ENCODE results near the gene NFIA.
"Not testable (repeated sequence)": the region's sequence is repeated elsewhere in the genome, so short reads cannot be mapped to it uniquely, and the experiment has no call there.

Gene NFIA

GRCh38 chr1:61125895-61126294, 43.5 kb downstream of the NFIA start:
- DNase-seq (ENCODE audit: low spot score), result no peak
- FAIRE-seq, result no peak

GRCh38 chr1:61126843-61127242, 44.5 kb downstream of the NFIA start:
- FAIRE-seq; DNase-seq (ENCODE audit: low spot score): not testable (repeated sequence)

- DNase-seq (ENCODE audit: low spot score), result no peak
- FAIRE-seq, result no peak
These were observed 48.1 kb downstream of the NFIA start for GRCh38 chr1:61130338-61131000.

- FAIRE-seq, result no peak
These were observed 48.9 kb downstream of the NFIA start for GRCh38 chr1:61131248-61131647.

GRCh38 chr1:61131716-61132115, 49.4 kb downstream of the NFIA start:
- DNase-seq (ENCODE audit: low spot score), result no peak
- FAIRE-seq, result no peak

More at GRCh38 chr1:61131248-61131647, 48.9 kb downstream of the NFIA start:
- DNase-seq (ENCODE audit: low spot score), result no peak

- no peak for DNase-seq (ENCODE audit: low spot score)
- no peak for FAIRE-seq
These were observed 49.8 kb downstream of the NFIA start for GRCh38 chr1:61132176-61132638.

GRCh38 chr1:61132645-61133334, 50.4 kb downstream of the NFIA start:
- no peak for FAIRE-seq
- DNase-seq (ENCODE audit: low spot score), result no peak

GRCh38 chr1:61133335-61134019, 51.1 kb downstream of the NFIA start:
- FAIRE-seq (no peak), DNase-seq (ENCODE audit: low spot score) (no peak)

- no peak for DNase-seq (ENCODE audit: low spot score)
- no peak for FAIRE-seq
These were observed 52.9 kb downstream of the NFIA start for GRCh38 chr1:61135291-61135690.

- DNase-seq (ENCODE audit: low spot score) (no peak), FAIRE-seq (no peak)
These were observed 55.9 kb downstream of the NFIA start for GRCh38 chr1:61138305-61138704.

- FAIRE-seq, result no peak
These were observed 56.8 kb downstream of the NFIA start for GRCh38 chr1:61138921-61139774.

GRCh38 chr1:61139775-61140549, 57.6 kb downstream of the NFIA start:
- DNase-seq (ENCODE audit: low spot score), result no peak
- no peak for FAIRE-seq

More at GRCh38 chr1:61138921-61139774, 56.8 kb downstream of the NFIA start:
- no peak for DNase-seq (ENCODE audit: low spot score)

GRCh38 chr1:61140778-61141177, 58.4 kb downstream of the NFIA start:
- FAIRE-seq (no peak), DNase-seq (ENCODE audit: low spot score) (no peak)

- peak; percentile 68 for FAIRE-seq
- peak; percentile 29 for DNase-seq (ENCODE audit: low spot score)
These were observed 59.1 kb downstream of the NFIA start for GRCh38 chr1:61141288-61142042.

- no peak for FAIRE-seq
- DNase-seq (ENCODE audit: low spot score), result no peak
These were observed 59.7 kb downstream of the NFIA start for GRCh38 chr1:61142043-61142440.

- no peak for DNase-seq (ENCODE audit: low spot score)
- no peak for FAIRE-seq
These were observed 60.6 kb downstream of the NFIA start for GRCh38 chr1:61142726-61143500.

- no peak for FAIRE-seq
- DNase-seq (ENCODE audit: low spot score), result no peak
These were observed 61.6 kb downstream of the NFIA start for GRCh38 chr1:61143821-61144424.

- no peak for FAIRE-seq
- no peak for DNase-seq (ENCODE audit: low spot score)
These were observed 66.9 kb downstream of the NFIA start for GRCh38 chr1:61149010-61149860.
